HG03521 (cell line): ENCODE data around the gene ADCK2.
"Not testable (repeated sequence)": the region's sequence is repeated elsewhere in the genome, so short reads cannot be mapped to it uniquely, and the experiment has no call there.

ENCODE experiments used
- ATAC-seq: cut with Tn5 transposase; IDR thresholded peaks from one replicate; pipeline ENCODE4 v1.9.1; 2021; ENCODE audit warnings: mild to moderate bottlenecking, moderate library complexity; ENCODE audit not compliant: unreplicated experiment

ADCK2 gene

GRCh38 chr7:140734729-140735128, 62.0 kb downstream of the ADCK2 start:
- no peak for ATAC-seq

GRCh38 chr7:140738280-140738679, 65.5 kb downstream of the ADCK2 start:
- ATAC-seq: no peak

GRCh38 chr7:140743255-140743654, 70.5 kb downstream of the ADCK2 start:
- ATAC-seq: not testable (repeated sequence)

GRCh38 chr7:140744005-140744404, 71.3 kb downstream of the ADCK2 start:
- ATAC-seq: no peak
